Tibial nerve (tissue), 4 donors: ENCODE data around the gene CMIP. TPM values are rescaled to one million over a fixed set of nuclear protein-coding genes. Genes with fewer than 3 reads are reported as not detected.

Experiments used
- DNase-seq, 2 donors: peaks; one replicate each; pipeline ENCODE4 v3.0.0-alpha.2; 2019; ENCODE audit warnings: low spot score in 2 of 2
- H3K27ac ChIP-seq, 4 donors: fragments of 200-600 bp; sonication (generic) in 3 of 4; one replicate each; pipeline ENCODE4 v1.5.1; 2017 to 2019; ENCODE audit warnings: mild to moderate bottlenecking in 1 of 4
- H3K27me3 ChIP-seq, 2 donors: fragments of 200-600 bp; sonication (generic) in 1 of 2; one replicate each; pipeline versions ENCODE4 v1.5.1 to v1.6.0; 2017 to 2019
- H3K36me3 ChIP-seq, 3 donors: fragments of 200-600 bp; sonication (generic); one replicate each; pipeline ENCODE4 v1.5.1; 2018 to 2019
- H3K4me1 ChIP-seq, 4 donors: fragments of 200-600 bp; sonication (generic) in 3 of 4; one replicate each; pipeline ENCODE4 v1.5.1; 2017 to 2019
- H3K4me3 ChIP-seq, 4 donors: fragments of 200-600 bp; sonication (generic) in 3 of 4; one replicate each; pipeline ENCODE4 v1.5.1; 2017 to 2019; ENCODE audit warnings: mild to moderate bottlenecking in 1 of 4, moderate library complexity in 1 of 4
- H3K9me3 ChIP-seq, 4 donors: fragments of 200-600 bp; sonication (generic) in 3 of 4; one replicate each; pipeline ENCODE4 v1.5.1; 2017 to 2019
- CTCF ChIP-seq, 5 experiments: fragments of 200-600 bp in 3 of 5; fragments of 450-650 bp in 2 of 5; sonication (generic) in 3 of 5; IDR thresholded peaks; one replicate each; pipeline ENCODE4 v1.5.1; 2016 to 2019; ENCODE audit warnings: antibody characterized with exemption in 5 of 5, mild to moderate bottlenecking in 3 of 5, moderate library complexity in 2 of 5
- EP300 ChIP-seq, 2 donors: sonication (generic); formaldehyde crosslinking; IDR thresholded peaks; one replicate each; pipeline ENCODE4 v1.6.1; 2017; ENCODE audit warnings: antibody characterized with exemption in 2 of 2, mild to moderate bottlenecking in 1 of 2
- POLR2A ChIP-seq, 2 donors: fragments of 450-650 bp; IDR thresholded peaks; one replicate each; pipeline ENCODE4 v1.6.1; 2017; ENCODE audit warnings: antibody characterized with exemption in 2 of 2, mild to moderate bottlenecking in 2 of 2, moderate library complexity in 2 of 2
- WGBS, 2 donors: methylation state at CpG; one replicate each; pipeline ENCODE4 v1.1.5; 2018; 5-methylcytosine and 5-hydroxymethylcytosine counted together
- total RNA-seq, 4 donors: library from RNA; depleted of rRNA; stranded (reverse); fragments of >200 nt; gene quantifications; one replicate each; pipeline ENCODE4 v1.1.0, GENCODE V29; 2016

Gene CMIP
- total RNA-seq, 4 donors from 2014 or later = 28.2 to 48.8 (median 31.8) TPM

- H3K27ac ChIP-seq = peak overlapping the region in 1 of 4 donors; percentile 68
- peaks cover 0 to 20% (median 0%) of the 10 kb centered on the region in 3 donors for H3K36me3 ChIP-seq
- WGBS, 2 donors = 76 to 83% methylated on average over 13 of the region's 13 CpGs
- H3K4me1 ChIP-seq = peaks cover 0 to 56% (median 31%) of the 10 kb centered on the region in 4 donors
- no peaks in the 10 kb centered on the region for H3K27me3 ChIP-seq
- H3K4me3 ChIP-seq = no peak overlapping the region
- DNase-seq = no peak
- H3K9me3 ChIP-seq = no peaks in the 10 kb centered on the region
- TF ChIP-seq EP300 (IDR thresholded peaks at IDR 0.05) (no peak), POLR2A (IDR thresholded peaks at IDR 0.05) (no peak), CTCF (IDR thresholded peaks at IDR 0.05) (no peak)
These were observed 169.6 kb downstream of the CMIP start for GRCh38 chr16:81614171-81614570.

- Histone ChIP-seq H3K36me3 (peaks cover 0 to 20% (median 0%) of the 10 kb centered on the region in 3 donors), H3K27ac (no peak overlapping the region), H3K4me1 (peaks cover 0 to 49% (median 25%) of the 10 kb centered on the region in 4 donors), H3K4me3 (no peak overlapping the region), H3K27me3 (no peaks in the 10 kb centered on the region), H3K9me3 (no peaks in the 10 kb centered on the region)
- WGBS, 2 donors = 94% methylated on average over 6 of the region's 6 CpGs
- DNase-seq = no peak
- TF ChIP-seq POLR2A (IDR thresholded peaks at IDR 0.05) = no peak
- no peak for TF ChIP-seq CTCF (IDR thresholded peaks at IDR 0.05)
- TF ChIP-seq EP300 (IDR thresholded peaks at IDR 0.05) = no peak
These were observed 170.2 kb downstream of the CMIP start for GRCh38 chr16:81614654-81615359.

GRCh38 chr16:81615411-81615810 lies 170.8 kb downstream of the CMIP start:
- no peaks in the 10 kb centered on the region for H3K27me3 ChIP-seq
- peaks cover 0 to 20% (median 0%) of the 10 kb centered on the region in 3 donors for H3K36me3 ChIP-seq
- whole genome bisulfite sequencing, 2 donors = 97 to 98% methylated on average over 3 of the region's 3 CpGs
- TF ChIP-seq EP300 (IDR thresholded peaks at IDR 0.05) (no peak), CTCF (IDR thresholded peaks at IDR 0.05) (no peak), POLR2A (IDR thresholded peaks at IDR 0.05) (no peak)
- peaks cover 0 to 43% (median 21%) of the 10 kb centered on the region in 4 donors for H3K4me1 ChIP-seq
- H3K27ac ChIP-seq = no peak overlapping the region
- H3K9me3 ChIP-seq = no peaks in the 10 kb centered on the region
- no peak overlapping the region for H3K4me3 ChIP-seq
- no peak for DNase-seq

- no peak overlapping the region for H3K4me3 ChIP-seq
- TF ChIP-seq POLR2A (IDR thresholded peaks at IDR 0.05) (no peak), CTCF (IDR thresholded peaks at IDR 0.05) (no peak)
- H3K36me3 ChIP-seq = peaks cover 0 to 23% (median 0%) of the 10 kb centered on the region in 3 donors
- no peak overlapping the region for H3K27ac ChIP-seq
- DNase-seq = no peak
- no peaks in the 10 kb centered on the region for H3K9me3 ChIP-seq
- H3K27me3 ChIP-seq = no peaks in the 10 kb centered on the region
- peaks cover 0 to 41% (median 19%) of the 10 kb centered on the region in 4 donors for H3K4me1 ChIP-seq
- 84 to 87% methylated on average over 14 of the region's 14 CpGs for WGBS, 2 donors
These were observed 171.2 kb downstream of the CMIP start for GRCh38 chr16:81615833-81616232.

- Histone ChIP-seq H3K4me3 (no peak overlapping the region), H3K27me3 (no peaks in the 10 kb centered on the region), H3K27ac (peak overlapping the region in 1 of 4 donors; percentile 69), H3K9me3 (no peaks in the 10 kb centered on the region), H3K4me1 (peaks cover 0 to 35% (median 17%) of the 10 kb centered on the region in 4 donors), H3K36me3 (peaks cover 0 to 28% (median 0%) of the 10 kb centered on the region in 3 donors)
- TF ChIP-seq POLR2A (IDR thresholded peaks at IDR 0.05) = no peak
- WGBS, 2 donors = 79 to 87% methylated on average over 16 of the region's 17 CpGs
- peak in 1 of 2 donors; percentile 29 for DNase-seq
These were observed 171.9 kb downstream of the CMIP start for GRCh38 chr16:81616321-81617020.
